Lower lobe of right lung (tissue), 2 donors: ENCODE results near the gene TSEN2. TPM values are rescaled to one million over a fixed set of nuclear protein-coding genes. Genes with fewer than 3 reads are reported as not detected.

Source experiments
- ATAC-seq, 2 donors: fragments of 200-7000 bp; cut with Tn5 transposase; one replicate each; pipeline ENCODE4 v1.9.1; 2020 to 2022; ENCODE audit warnings: mild to moderate bottlenecking in 2 of 2, moderate library complexity in 2 of 2
- DNase-seq: peaks from one replicate; pipeline ENCODE4 v3.0.0-alpha.2; 2020
- H3K27ac ChIP-seq: fragments of 200-600 bp; one replicate; pipeline ENCODE4 v1.8.0; 2022
- H3K27me3 ChIP-seq: fragments of 200-600 bp; one replicate; pipeline ENCODE4 v1.8.0; 2022; ENCODE audit warnings: low read depth
- H3K36me3 ChIP-seq: fragments of 200-600 bp; one replicate; pipeline ENCODE4 v1.8.0; 2022; ENCODE audit warnings: mild to moderate bottlenecking
- H3K4me1 ChIP-seq: fragments of 200-600 bp; one replicate; pipeline ENCODE4 v1.8.0; 2022
- H3K4me3 ChIP-seq: fragments of 200-600 bp; one replicate; pipeline ENCODE4 v1.8.0; 2022; ENCODE audit warnings: mild to moderate bottlenecking
- H3K9me3 ChIP-seq: fragments of 200-600 bp; one replicate; pipeline ENCODE4 v1.8.0; 2022
- CTCF ChIP-seq: fragments of 200-600 bp; IDR thresholded peaks from one replicate; pipeline ENCODE4 v1.8.0; 2022; ENCODE audit warnings: antibody characterized with exemption, mild to moderate bottlenecking
- intact Hi-C: fragments of 100-400 bp; cut with DNase I; formaldehyde crosslinking; loops from one replicate; pipeline ENCODE4 v1.11.0; 2022
- total RNA-seq: library from RNA; stranded (reverse); fragmentation: NEBNext Ultra II Directional; extraction: Animal tissue kit (Norgen Biotek cat#: 25700); gene quantifications from one replicate; pipeline ENCODE4 v1.2.1, GENCODE V29; 2021
- donor health status: DM: no; HTN: yes; CAD: no; lungs with severe emphysema.

TSEN2 gene
- total RNA-seq, 1 donor from 2014 or later: 23.6 TPM

DNA sequence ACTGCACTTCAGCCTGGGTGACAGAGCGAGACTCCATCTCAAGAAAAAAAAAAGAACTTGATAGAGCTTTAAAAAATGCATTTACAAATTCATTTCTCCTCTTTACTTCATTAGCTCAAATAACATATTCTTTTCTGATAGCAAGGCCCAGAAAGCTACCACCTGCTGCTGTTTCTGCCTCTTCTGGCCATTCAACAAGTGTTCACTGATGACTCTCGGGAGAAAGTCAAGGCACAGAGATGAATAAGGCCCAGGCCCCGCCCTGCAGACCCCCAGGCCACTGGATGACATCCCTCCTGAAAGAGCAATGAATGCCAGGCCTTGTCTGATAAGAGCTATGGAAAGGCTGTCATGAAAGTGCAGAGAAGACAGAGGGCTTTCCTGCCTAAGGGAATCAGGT lies 13.6 kb upstream of the TSEN2 start:
- intact Hi-C loops: no loop called here
- H3K9me3 ChIP-seq: no peaks in the 10 kb centered on the region
- H3K4me3 ChIP-seq: no peak overlapping the region
- no peak for TF ChIP-seq CTCF
- H3K36me3 ChIP-seq: no peaks in the 10 kb centered on the region
- H3K4me1 ChIP-seq: no peaks in the 10 kb centered on the region
- no peaks in the 10 kb centered on the region for H3K27me3 ChIP-seq
- no peak overlapping the region for H3K27ac ChIP-seq
- ATAC-seq (no peak), DNase-seq (no peak)

DNA sequence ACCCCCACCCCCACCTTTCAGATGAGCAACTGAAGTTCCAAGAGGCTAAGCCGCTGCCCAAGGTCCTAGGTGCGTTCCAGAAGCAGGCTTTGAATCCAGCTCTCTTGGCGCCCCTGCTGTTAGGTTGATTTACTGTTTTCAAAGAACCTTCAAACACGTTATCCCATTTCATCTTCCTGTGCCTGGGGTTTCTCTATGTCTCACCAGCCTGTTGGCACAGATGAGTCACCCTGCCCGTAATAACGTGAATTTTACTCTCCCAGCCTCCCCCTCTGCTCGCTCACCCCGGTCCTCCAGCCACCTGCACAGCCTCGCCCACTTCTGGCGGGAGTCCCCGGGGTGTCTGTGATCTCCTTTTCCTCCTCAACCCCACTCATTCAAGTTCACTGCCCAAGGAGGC lies 13.0 kb upstream of the TSEN2 start:
- no peaks in the 10 kb centered on the region for H3K27me3 ChIP-seq
- TF ChIP-seq CTCF: no peak
- H3K36me3 ChIP-seq: no peaks in the 10 kb centered on the region
- H3K4me3 ChIP-seq: no peak overlapping the region
- no peak overlapping the region for H3K27ac ChIP-seq
- DNase-seq (no peak), ATAC-seq (no peak)
- no peaks in the 10 kb centered on the region for H3K9me3 ChIP-seq
- intact Hi-C loops: no loop called here
- H3K4me1 ChIP-seq: peaks cover 3% of the 10 kb centered on the region

DNA sequence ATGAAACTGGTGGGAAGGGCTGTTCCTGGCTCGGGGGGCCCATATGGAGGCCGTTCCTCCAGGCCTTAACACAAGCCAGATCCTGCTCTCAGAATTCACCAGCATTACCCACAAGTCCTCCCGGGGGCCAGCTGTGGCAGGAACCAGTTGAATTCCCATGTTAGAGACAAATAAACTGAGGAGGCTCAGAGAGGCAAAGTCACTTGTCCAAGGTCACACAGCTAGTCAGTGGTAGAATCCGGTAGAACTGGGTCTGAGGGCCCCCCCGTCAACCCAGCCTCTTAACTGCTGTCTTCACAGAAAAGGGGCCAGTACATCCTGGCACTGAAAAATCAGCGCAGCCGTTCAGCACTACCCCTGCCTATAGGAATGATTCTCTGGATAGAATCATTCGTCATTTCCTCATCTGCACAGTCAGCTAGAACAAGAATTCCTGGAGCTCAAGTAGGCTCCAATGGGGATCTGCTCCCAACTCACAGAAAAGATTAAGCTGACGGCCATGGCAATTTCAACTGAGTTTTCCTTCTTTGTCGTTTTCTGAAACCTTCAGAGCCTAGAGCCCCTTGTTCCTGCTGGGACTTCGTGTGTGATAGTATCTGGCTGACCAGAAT lies 12.2 kb upstream of the TSEN2 start:
- H3K9me3 ChIP-seq: no peaks in the 10 kb centered on the region
- TF ChIP-seq CTCF: no peak
- no peaks in the 10 kb centered on the region for H3K36me3 ChIP-seq
- ATAC-seq (no peak), DNase-seq (no peak)
- H3K4me1 ChIP-seq: peaks cover 9% of the 10 kb centered on the region
- no peaks in the 10 kb centered on the region for H3K27me3 ChIP-seq
- intact Hi-C loops: no loop called here
- no peak overlapping the region for H3K4me3 ChIP-seq
- H3K27ac ChIP-seq: no peak overlapping the region

DNA sequence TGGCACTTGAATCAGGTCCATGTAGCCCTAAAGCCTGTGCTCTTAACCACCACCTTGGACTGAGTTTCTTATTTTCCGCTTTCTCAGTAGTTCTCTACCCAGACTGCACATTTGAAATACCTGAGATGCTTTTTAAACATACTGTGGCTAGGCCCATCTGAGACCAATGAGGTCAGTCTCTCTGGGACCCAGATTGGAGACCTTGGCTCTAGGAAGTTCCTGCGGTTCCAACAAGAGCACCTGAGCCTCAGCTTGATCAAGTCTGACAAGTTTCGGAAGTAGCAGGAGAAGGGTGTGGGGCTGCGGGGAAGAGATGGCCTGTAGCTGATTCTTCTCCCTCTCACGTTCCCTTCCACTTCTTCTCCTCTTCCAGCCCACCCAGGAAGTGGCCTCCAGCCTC lies 11.5 kb upstream of the TSEN2 start:
- no peak for DNase-seq
- ATAC-seq: no peak
- no peak overlapping the region for H3K4me3 ChIP-seq
- TF ChIP-seq CTCF: no peak
- peaks cover 9% of the 10 kb centered on the region for H3K4me1 ChIP-seq
- no peak overlapping the region for H3K27ac ChIP-seq
- intact Hi-C loops: no loop called here
- no peaks in the 10 kb centered on the region for H3K9me3 ChIP-seq
- H3K36me3 ChIP-seq: no peaks in the 10 kb centered on the region
- no peaks in the 10 kb centered on the region for H3K27me3 ChIP-seq

GRCh38 chr3:12473511-12473910 lies 10.8 kb upstream of the TSEN2 start:
- Histone ChIP-seq H3K36me3 (no peaks in the 10 kb centered on the region), H3K4me3 (no peak overlapping the region), H3K4me1 (peaks cover 9% of the 10 kb centered on the region), H3K9me3 (no peaks in the 10 kb centered on the region), H3K27ac (no peak overlapping the region), H3K27me3 (no peaks in the 10 kb centered on the region)
- TF ChIP-seq CTCF: no peak
- DNase-seq: no peak
- intact Hi-C loops: no loop called here
- ATAC-seq: no peak
